Measurements from ENCODE around the gene SGPP1.

- no peak for TF ChIP-seq CTCF (conservative IDR thresholded peaks at IDR 0.05 in 1 of 2, IDR thresholded peaks at IDR 0.05 in 1 of 2; ENCODE audit: low read depth in 1 of 2, low read length in 2 of 2)
- TF ChIP-seq EZH2 (IDR thresholded peaks at IDR 0.05; ENCODE audit: low read length, missing control alignments): no peak
These were observed 17.4 kb downstream of the SGPP1 start for GRCh38 chr14:63710497-63710896.

Measured in fibroblast of lung (primary cell).